ENCODE results near the gene ZNF44. TPM values are rescaled to one million over a fixed set of nuclear protein-coding genes. Genes with fewer than 3 reads are reported as not detected.
A peak's percentile ranks its signal among the peaks of the same experiment; 100 is the strongest.

ZNF44 gene
- total and polyA plus RNA-seq, 2 of the 13 experiments (the other 11 are each of a cell fraction or from before 2014, with no cell fraction given) = 6.9 to 15.7 TPM

- TF ChIP-seq, protein P1, sequence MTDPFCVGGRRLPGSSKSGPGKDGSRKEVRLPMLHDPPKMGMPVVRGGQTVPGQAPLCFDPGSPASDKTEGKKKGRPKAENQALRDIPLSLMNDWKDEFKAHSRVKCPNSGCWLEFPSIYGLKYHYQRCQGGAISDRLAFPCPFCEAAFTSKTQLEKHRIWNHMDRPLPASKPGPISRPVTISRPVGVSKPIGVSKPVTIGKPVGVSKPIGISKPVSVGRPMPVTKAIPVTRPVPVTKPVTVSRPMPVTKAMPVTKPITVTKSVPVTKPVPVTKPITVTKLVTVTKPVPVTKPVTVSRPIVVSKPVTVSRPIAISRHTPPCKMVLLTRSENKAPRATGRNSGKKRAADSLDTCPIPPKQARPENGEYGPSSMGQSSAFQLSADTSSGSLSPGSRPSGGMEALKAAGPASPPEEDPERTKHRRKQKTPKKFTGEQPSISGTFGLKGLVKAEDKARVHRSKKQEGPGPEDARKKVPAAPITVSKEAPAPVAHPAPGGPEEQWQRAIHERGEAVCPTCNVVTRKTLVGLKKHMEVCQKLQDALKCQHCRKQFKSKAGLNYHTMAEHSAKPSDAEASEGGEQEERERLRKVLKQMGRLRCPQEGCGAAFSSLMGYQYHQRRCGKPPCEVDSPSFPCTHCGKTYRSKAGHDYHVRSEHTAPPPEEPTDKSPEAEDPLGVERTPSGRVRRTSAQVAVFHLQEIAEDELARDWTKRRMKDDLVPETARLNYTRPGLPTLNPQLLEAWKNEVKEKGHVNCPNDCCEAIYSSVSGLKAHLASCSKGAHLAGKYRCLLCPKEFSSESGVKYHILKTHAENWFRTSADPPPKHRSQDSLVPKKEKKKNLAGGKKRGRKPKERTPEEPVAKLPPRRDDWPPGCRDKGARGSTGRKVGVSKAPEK (CRISPR knock-in tag; IDR thresholded peaks at IDR 0.05; ENCODE audit: borderline replicate concordance) = no peak
- TF ChIP-seq, protein P2, sequence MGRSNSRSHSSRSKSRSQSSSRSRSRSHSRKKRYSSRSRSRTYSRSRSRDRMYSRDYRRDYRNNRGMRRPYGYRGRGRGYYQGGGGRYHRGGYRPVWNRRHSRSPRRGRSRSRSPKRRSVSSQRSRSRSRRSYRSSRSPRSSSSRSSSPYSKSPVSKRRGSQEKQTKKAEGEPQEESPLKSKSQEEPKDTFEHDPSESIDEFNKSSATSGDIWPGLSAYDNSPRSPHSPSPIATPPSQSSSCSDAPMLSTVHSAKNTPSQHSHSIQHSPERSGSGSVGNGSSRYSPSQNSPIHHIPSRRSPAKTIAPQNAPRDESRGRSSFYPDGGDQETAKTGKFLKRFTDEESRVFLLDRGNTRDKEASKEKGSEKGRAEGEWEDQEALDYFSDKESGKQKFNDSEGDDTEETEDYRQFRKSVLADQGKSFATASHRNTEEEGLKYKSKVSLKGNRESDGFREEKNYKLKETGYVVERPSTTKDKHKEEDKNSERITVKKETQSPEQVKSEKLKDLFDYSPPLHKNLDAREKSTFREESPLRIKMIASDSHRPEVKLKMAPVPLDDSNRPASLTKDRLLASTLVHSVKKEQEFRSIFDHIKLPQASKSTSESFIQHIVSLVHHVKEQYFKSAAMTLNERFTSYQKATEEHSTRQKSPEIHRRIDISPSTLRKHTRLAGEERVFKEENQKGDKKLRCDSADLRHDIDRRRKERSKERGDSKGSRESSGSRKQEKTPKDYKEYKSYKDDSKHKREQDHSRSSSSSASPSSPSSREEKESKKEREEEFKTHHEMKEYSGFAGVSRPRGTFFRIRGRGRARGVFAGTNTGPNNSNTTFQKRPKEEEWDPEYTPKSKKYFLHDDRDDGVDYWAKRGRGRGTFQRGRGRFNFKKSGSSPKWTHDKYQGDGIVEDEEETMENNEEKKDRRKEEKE (IDR thresholded peaks at IDR 0.05) = no peak
- TF ChIP-seq BATF2 (CRISPR knock-in tag; IDR thresholded peaks at IDR 0.05) (no peak), AGO1 (IDR thresholded peaks at IDR 0.05; ENCODE audit: low read depth, low read length, poor library complexity, severe bottlenecking) (no peak), SP2 (CRISPR knock-in tag; IDR thresholded peaks at IDR 0.05) (no peak), HMG20A (CRISPR knock-in tag; IDR thresholded peaks at IDR 0.05; ENCODE audit: borderline replicate concordance) (peak; percentile 74), ZNF746 (CRISPR knock-in tag; IDR thresholded peaks at IDR 0.05) (no peak), KDM5B (CRISPR knock-in tag; IDR thresholded peaks at IDR 0.05; ENCODE audit: borderline replicate concordance) (no peak), ZNF713 (CRISPR knock-in tag; IDR thresholded peaks at IDR 0.05) (no peak), SP1 (IDR thresholded peaks at IDR 0.05) (no peak), SP1 (CRISPR knock-in tag; IDR thresholded peaks at IDR 0.05) (no peak), SUZ12 (IDR thresholded peaks at IDR 0.05; ENCODE audit: low read depth, low read length) (no peak), ZSCAN25 (CRISPR knock-in tag; IDR thresholded peaks at IDR 0.05) (no peak), MAX (IDR thresholded peaks at IDR 0.05) (no peak), KDM6A (CRISPR knock-in tag; IDR thresholded peaks at IDR 0.05; ENCODE audit: low read depth) (peak; percentile 49; the same call in 1 of the 2 replicates), PLSCR1 (CRISPR knock-in tag; IDR thresholded peaks at IDR 0.05; ENCODE audit: borderline replicate concordance) (no peak), EHMT2 (IDR thresholded peaks at IDR 0.05; ENCODE audit: borderline replicate concordance, low read depth, low read length) (peak; percentile 43; the same call in 1 of the 2 replicates), FOXO1 (CRISPR knock-in tag; IDR thresholded peaks at IDR 0.05) (0 out of 2 replicates have a peak, but pooled peaks have one; percentile 33), RAD51 (IDR thresholded peaks at IDR 0.05; ENCODE audit: borderline replicate concordance) (no peak), ZNF737 (CRISPR knock-in tag; IDR thresholded peaks at IDR 0.05; ENCODE audit: borderline replicate concordance) (no peak), SMARCE1 (IDR thresholded peaks at IDR 0.05; ENCODE audit: borderline replicate concordance) (no peak), HOXA7 (CRISPR knock-in tag; IDR thresholded peaks at IDR 0.05) (no peak), AGO2 (optimal IDR thresholded peaks at IDR 0.05; ENCODE audit: low read depth, low read length) (no peak), ZSCAN30 (CRISPR knock-in tag; IDR thresholded peaks at IDR 0.05) (no peak)
- TF ChIP-seq, protein P3, sequence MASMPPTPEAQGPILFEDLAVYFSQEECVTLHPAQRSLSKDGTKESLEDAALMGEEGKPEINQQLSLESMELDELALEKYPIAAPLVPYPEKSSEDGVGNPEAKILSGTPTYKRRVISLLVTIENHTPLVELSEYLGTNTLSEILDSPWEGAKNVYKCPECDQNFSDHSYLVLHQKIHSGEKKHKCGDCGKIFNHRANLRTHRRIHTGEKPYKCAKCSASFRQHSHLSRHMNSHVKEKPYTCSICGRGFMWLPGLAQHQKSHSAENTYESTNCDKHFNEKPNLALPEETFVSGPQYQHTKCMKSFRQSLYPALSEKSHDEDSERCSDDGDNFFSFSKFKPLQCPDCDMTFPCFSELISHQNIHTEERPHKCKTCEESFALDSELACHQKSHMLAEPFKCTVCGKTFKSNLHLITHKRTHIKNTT (CRISPR knock-in tag; IDR thresholded peaks at IDR 0.05) = no peak
Observed at GRCh38 chr19:12330340-12330739, 35.7 kb upstream of the ZNF44 start (continued).

Data from HepG2 (cell line).